Midbrain (tissue), 1 donor: ENCODE measurements around the gene NKPD1.

Experiments used
- DNase-seq: peaks from one replicate; lab custom pipeline; 2025; lab: John Stamatoyannopoulos, UW

NKPD1 gene

GRCh38 chr19:45117671-45118070 lies 43.1 kb downstream of the NKPD1 start:
- DNase-seq: no peak

- DNase-seq: no peak
Measured at GRCh38 chr19:45117167-45117594, 43.6 kb downstream of the NKPD1 start.

- DNase-seq: no peak
Measured at GRCh38 chr19:45115809-45116615, 44.8 kb downstream of the NKPD1 start.

- no peak for DNase-seq
Measured at GRCh38 chr19:45114116-45114515, 46.7 kb downstream of the NKPD1 start.

- no peak for DNase-seq
Measured at GRCh38 chr19:45113628-45114027, 47.2 kb downstream of the NKPD1 start.

GRCh38 chr19:45112111-45112827 lies 48.5 kb downstream of the NKPD1 start:
- DNase-seq: no peak
